Fibroblast of peridontal ligament (primary cell): ENCODE results near the gene OR2V2.
A peak's percentile ranks its signal among the peaks of the same experiment; 100 is the strongest.
"Not testable (repeated sequence)": the region's sequence is repeated elsewhere in the genome, so short reads cannot be mapped to it uniquely, and the experiment has no call there.

ENCODE experiments used
- DNase-seq: peaks from one replicate; pipeline ENCODE4 v3.0.0-alpha.2; 2010; ENCODE audit errors: extremely low read depth

The OR2V2 gene

GRCh38 chr5:181169459-181170236 is 22.3 kb downstream of the OR2V2 start:
- peak; percentile 67 for DNase-seq

GRCh38 chr5:181170237-181170825 is 22.9 kb downstream of the OR2V2 start:
- DNase-seq, result no peak

GRCh38 chr5:181170996-181171395 is 23.6 kb downstream of the OR2V2 start:
- peak; percentile 68 for DNase-seq

- no peak for DNase-seq
These were observed 24.4 kb downstream of the OR2V2 start for GRCh38 chr5:181171782-181172181.

GRCh38 chr5:181173027-181173419 is 25.6 kb downstream of the OR2V2 start:
- no peak for DNase-seq

- no peak for DNase-seq
These were observed 26.3 kb downstream of the OR2V2 start for GRCh38 chr5:181173420-181174342.

GRCh38 chr5:181176254-181176952 is 29.0 kb downstream of the OR2V2 start:
- no peak for DNase-seq

- not testable (repeated sequence) for DNase-seq
These were observed 30.2 kb downstream of the OR2V2 start for GRCh38 chr5:181177559-181177958.

- peak; percentile 63 for DNase-seq
These were observed 34.5 kb downstream of the OR2V2 start for GRCh38 chr5:181181650-181182565.

- no peak for DNase-seq
These were observed 35.3 kb downstream of the OR2V2 start for GRCh38 chr5:181182651-181183050.

GRCh38 chr5:181184845-181185216 is 37.4 kb downstream of the OR2V2 start:
- DNase-seq, result no peak

GRCh38 chr5:181185560-181185959 is 38.2 kb downstream of the OR2V2 start:
- DNase-seq, result no peak

GRCh38 chr5:181186022-181186421 is 38.6 kb downstream of the OR2V2 start:
- no peak for DNase-seq

GRCh38 chr5:181186986-181187499 is 39.7 kb downstream of the OR2V2 start:
- DNase-seq, result no peak

- DNase-seq, result peak; percentile 85
These were observed 40.3 kb downstream of the OR2V2 start for GRCh38 chr5:181187500-181188213.

- DNase-seq, result peak; percentile 81
These were observed 41.4 kb downstream of the OR2V2 start for GRCh38 chr5:181188700-181189362.

GRCh38 chr5:181189363-181189961 is 42.1 kb downstream of the OR2V2 start:
- DNase-seq, result no peak

GRCh38 chr5:181189962-181190710 is 42.8 kb downstream of the OR2V2 start:
- no peak for DNase-seq
